Upper lobe of left lung (tissue), 6 donors: ENCODE data around the gene ZSCAN9. TPM values are rescaled to one million over a fixed set of nuclear protein-coding genes. Genes with fewer than 3 reads are reported as not detected.

Experiments used
- ATAC-seq, 2 donors: fragments of 200-7000 bp; cut with Tn5 transposase; one replicate each; pipeline ENCODE4 v1.9.1; 2022; ENCODE audit warnings: mild to moderate bottlenecking in 2 of 2, moderate library complexity in 2 of 2; ENCODE audit not compliant: low FRiP score in 2 of 2
- DNase-seq, 2 donors: peaks; one replicate each; pipeline ENCODE4 v3.0.0-alpha.2; 2019 to 2020
- H3K27ac ChIP-seq, 4 donors: fragments of 200-600 bp; sonication (generic); one replicate each; pipeline ENCODE4 v1.5.1; 2016 to 2019
- H3K27me3 ChIP-seq, 4 donors: fragments of 200-600 bp; sonication (generic); one replicate each; pipeline ENCODE4 v1.5.1; 2017 to 2019
- H3K36me3 ChIP-seq, 4 donors: fragments of 200-600 bp; sonication (generic); one replicate each; pipeline ENCODE4 v1.5.1; 2016 to 2019
- H3K4me1 ChIP-seq, 4 donors: fragments of 200-600 bp; sonication (generic); one replicate each; pipeline ENCODE4 v1.5.1; 2018 to 2019
- H3K4me3 ChIP-seq, 4 donors: fragments of 200-600 bp; sonication (generic); one replicate each; pipeline ENCODE4 v1.5.1; 2017 to 2019; ENCODE audit warnings: mild to moderate bottlenecking in 2 of 4, moderate library complexity in 1 of 4
- H3K9me3 ChIP-seq, 4 donors: fragments of 200-600 bp; sonication (generic); one replicate each; pipeline ENCODE4 v1.5.1; 2018 to 2019
- CTCF ChIP-seq, 6 experiments: fragments of 450-650 bp in 4 of 6; fragments of 200-600 bp in 2 of 6; sonication (generic) in 2 of 6; IDR thresholded peaks; one replicate each; pipeline ENCODE4 v1.5.1; 2016 to 2019; ENCODE audit warnings: antibody characterized with exemption in 6 of 6
- EP300 ChIP-seq, 4 donors: sonication (generic); formaldehyde crosslinking; IDR thresholded peaks; one replicate each; pipeline ENCODE4 v1.5.1; 2017; ENCODE audit warnings: antibody characterized with exemption in 4 of 4, control low read depth in 2 of 4
- POLR2A ChIP-seq, 4 donors: fragments of 450-650 bp; IDR thresholded peaks; one replicate each; pipeline ENCODE4 v1.5.1; 2016 to 2017; ENCODE audit warnings: antibody characterized with exemption in 4 of 4, mild to moderate bottlenecking in 2 of 4
- POLR2AphosphoS5 ChIP-seq, 2 donors: sonication (generic); formaldehyde crosslinking; IDR thresholded peaks; one replicate each; pipeline ENCODE4 v1.5.1; 2017; ENCODE audit warnings: antibody characterized with exemption in 2 of 2
- WGBS, 2 donors: methylation state at CpG; one replicate each; pipeline ENCODE4 v1.1.5; 2017 to 2018; 5-methylcytosine and 5-hydroxymethylcytosine counted together
- total RNA-seq, 6 donors: library from RNA; depleted of rRNA in 4 of 6; stranded (reverse); fragments of >200 nt in 4 of 6; gene quantifications; one replicate each; pipeline versions ENCODE4 v1.1.0 to v1.2.1, GENCODE V29; 2016 to 2021
- donor health status: DM: no; HTN: no; CAD: no; lungs with moderate emphysema.
- donor health status: DM: no; HTN: yes; CAD: no; lungs with severe emphysema.

Gene ZSCAN9
- total RNA-seq, 6 donors from 2014 or later, result 5.4 to 36.7 (median 12.4) TPM

- Histone ChIP-seq H3K9me3 (no peaks in the 10 kb centered on the region), H3K27ac (peak overlapping the region; percentile 49 to 85 (median 78)), H3K27me3 (no peaks in the 10 kb centered on the region), H3K36me3 (peaks cover 12 to 24% (median 15%) of the 10 kb centered on the region in 4 donors), H3K4me1 (peaks cover 5 to 20% (median 9%) of the 10 kb centered on the region in 4 donors), H3K4me3 (peak overlapping the region in 3 of 4 donors; percentile 71 to 89 (median 75))
- no peak for DNase-seq
- 52 to 57% methylated on average over 9 of the region's 9 CpGs for WGBS, 2 donors
- TF ChIP-seq POLR2AphosphoS5 (IDR thresholded peaks at IDR 0.05) (no peak), EP300 (IDR thresholded peaks at IDR 0.05) (no peak), POLR2A (IDR thresholded peaks at IDR 0.05) (no peak), CTCF (IDR thresholded peaks at IDR 0.05) (no peak)
- ATAC-seq, result no peak
Observed at GRCh38 chr6:28224131-28225055, 682 bp upstream of the ZSCAN9 start.

GRCh38 chr6:28226460-28226859, 1.4 kb downstream of the ZSCAN9 start:
- H3K9me3 ChIP-seq, result no peaks in the 10 kb centered on the region
- ATAC-seq, result no peak
- no peak overlapping the region for H3K4me3 ChIP-seq
- no peak overlapping the region for H3K27ac ChIP-seq
- peaks cover 16 to 45% (median 24%) of the 10 kb centered on the region in 4 donors for H3K36me3 ChIP-seq
- H3K4me1 ChIP-seq, result peaks cover 5 to 16% (median 9%) of the 10 kb centered on the region in 4 donors
- TF ChIP-seq POLR2AphosphoS5 (IDR thresholded peaks at IDR 0.05) (no peak), CTCF (IDR thresholded peaks at IDR 0.05) (no peak), POLR2A (IDR thresholded peaks at IDR 0.05) (no peak), EP300 (IDR thresholded peaks at IDR 0.05) (no peak)
- H3K27me3 ChIP-seq, result no peaks in the 10 kb centered on the region
- WGBS, 2 donors, result 89 to 90% methylated on average over 2 of the region's 2 CpGs
- no peak for DNase-seq

- no peak for DNase-seq
- Histone ChIP-seq H3K4me3 (no peak overlapping the region), H3K36me3 (peaks cover 11 to 68% (median 38%) of the 10 kb centered on the region in 4 donors), H3K27me3 (no peaks in the 10 kb centered on the region), H3K4me1 (no peaks in the 10 kb centered on the region), H3K9me3 (no peaks in the 10 kb centered on the region), H3K27ac (no peak overlapping the region)
- 92 to 97% methylated on average over 11 of the region's 11 CpGs for WGBS, 2 donors
- TF ChIP-seq EP300 (IDR thresholded peaks at IDR 0.05), result no peak
- no peak for TF ChIP-seq POLR2A (IDR thresholded peaks at IDR 0.05)
- no peak for TF ChIP-seq CTCF (IDR thresholded peaks at IDR 0.05)
- TF ChIP-seq POLR2AphosphoS5 (IDR thresholded peaks at IDR 0.05), result no peak
- no peak for ATAC-seq
Observed at GRCh38 chr6:28232785-28233184, 7.7 kb downstream of the ZSCAN9 start.

GRCh38 chr6:28235912-28236452, 10.9 kb downstream of the ZSCAN9 start:
- Histone ChIP-seq H3K4me1 (no peaks in the 10 kb centered on the region), H3K36me3 (peaks cover 0 to 44% (median 21%) of the 10 kb centered on the region in 4 donors), H3K9me3 (no peaks in the 10 kb centered on the region), H3K27me3 (no peaks in the 10 kb centered on the region), H3K27ac (no peak overlapping the region), H3K4me3 (no peak overlapping the region)
- no peak for DNase-seq
- TF ChIP-seq CTCF (IDR thresholded peaks at IDR 0.05) (no peak), EP300 (IDR thresholded peaks at IDR 0.05) (no peak), POLR2AphosphoS5 (IDR thresholded peaks at IDR 0.05) (no peak), POLR2A (IDR thresholded peaks at IDR 0.05) (no peak)
- ATAC-seq, result no peak
- 91 to 98% methylated on average over 3 of the region's 3 CpGs for WGBS, 2 donors
